Measurements from ENCODE around the gene FIG4.

DNA sequence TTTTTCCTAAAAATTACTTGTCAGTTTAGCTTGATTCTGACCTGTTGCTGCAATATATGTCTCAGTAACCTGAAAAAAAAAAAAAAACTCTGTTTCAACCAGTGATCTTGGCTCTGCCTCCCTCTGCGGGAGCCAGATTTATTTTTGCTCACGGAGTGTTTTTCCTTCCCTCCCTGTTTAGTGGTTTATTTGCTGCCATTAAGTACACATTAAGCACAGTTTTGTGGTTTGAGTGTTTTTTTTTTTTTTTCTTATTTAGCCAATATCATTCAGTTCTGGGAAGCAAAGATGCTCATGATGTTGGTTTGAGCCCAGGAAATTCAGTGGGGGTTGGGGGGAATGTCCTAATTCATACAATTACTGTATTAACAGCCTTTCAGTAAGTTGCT is 176.9 kb downstream of the FIG4 start:
- TF ChIP-seq EZH2 (IDR thresholded peaks at IDR 0.05; ENCODE audit: insufficient read depth, poor library complexity, severe bottlenecking) (no peak), EZH2phosphoT487 (IDR thresholded peaks at IDR 0.05; ENCODE audit: insufficient read depth, low read depth) (no peak)
